Effector memory CD4-positive, alpha-beta T cell (primary cell): Measurements from ENCODE around the gene SLC4A7.

ENCODE experiments used
- DNase-seq, 3 donors: peaks; one replicate each; pipeline ENCODE4 v3.0.0-alpha.2; 2020
- H3K27ac ChIP-seq: 2 replicates; pipeline ENCODE4 v1.7.0; 2013; ENCODE audit warnings: mild to moderate bottlenecking, low read length, moderate library complexity; ENCODE audit not compliant: insufficient read depth, poor library complexity, severe bottlenecking
- H3K27me3 ChIP-seq: replicated peaks from 2 replicates; pipeline ENCODE4 v1.7.0; 2013; ENCODE audit warnings: mild to moderate bottlenecking, low read length; ENCODE audit not compliant: insufficient read depth, control insufficient read depth, poor library complexity, severe bottlenecking
- H3K36me3 ChIP-seq: 2 replicates; pipeline ENCODE4 v1.7.0; 2013; ENCODE audit warnings: mild to moderate bottlenecking, low read length, moderate library complexity; ENCODE audit not compliant: control insufficient read depth, insufficient read depth
- H3K4me1 ChIP-seq: 2 replicates; pipeline ENCODE4 v1.7.0; 2013; ENCODE audit warnings: low read length, mild to moderate bottlenecking; ENCODE audit not compliant: control insufficient read depth, insufficient read depth, poor library complexity, severe bottlenecking
- H3K4me3 ChIP-seq: 2 replicates; pipeline ENCODE4 v1.7.0; 2013; ENCODE audit warnings: low read length, low read depth, mild to moderate bottlenecking; ENCODE audit not compliant: insufficient read depth, poor library complexity, severe bottlenecking
- H3K9me3 ChIP-seq: 2 replicates; pipeline ENCODE4 v1.7.0; 2013; ENCODE audit warnings: mild to moderate bottlenecking, low read length, moderate library complexity; ENCODE audit not compliant: control insufficient read depth

SLC4A7 gene

DNA sequence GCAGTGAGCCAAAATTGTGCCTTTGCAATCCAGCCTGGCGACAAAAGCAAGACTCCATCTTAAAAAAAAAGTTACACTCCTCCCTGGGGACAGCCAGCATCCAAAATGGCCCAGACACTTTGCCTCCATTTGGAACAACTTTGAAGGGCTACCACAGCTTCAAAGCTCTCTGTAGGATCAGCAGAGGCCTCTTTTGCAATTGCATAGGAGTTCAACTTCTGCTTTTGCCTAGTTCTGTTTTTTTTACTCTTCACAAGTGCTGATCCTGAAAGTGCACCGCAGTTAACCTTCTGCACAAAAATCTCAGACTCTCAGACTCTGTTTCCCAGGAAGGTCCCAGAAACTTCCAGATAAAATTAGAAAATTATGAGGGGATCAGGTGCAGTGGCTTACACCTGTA lies 25.2 kb upstream of the SLC4A7 start:
- H3K9me3 ChIP-seq = no peaks in the 10 kb centered on the region

DNA sequence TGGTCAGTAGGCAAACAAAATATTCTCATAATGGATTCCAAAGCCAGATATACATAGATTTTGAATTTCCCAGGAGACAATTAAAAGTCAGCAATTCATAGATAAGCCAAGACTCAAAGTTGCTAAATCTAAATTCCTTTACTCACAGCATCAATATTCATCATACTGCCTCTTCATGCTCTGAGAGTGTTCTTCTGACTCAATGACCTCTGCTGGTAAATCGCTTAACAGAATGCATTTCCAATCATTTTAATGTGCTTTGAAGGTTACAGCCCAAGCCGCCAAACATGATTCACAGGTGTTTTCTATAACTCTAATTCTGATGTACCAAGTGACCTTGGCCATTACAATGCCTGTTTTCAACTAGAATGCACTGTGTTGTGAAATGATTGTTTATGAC lies 24.2 kb upstream of the SLC4A7 start:
- Histone ChIP-seq H3K27ac (no peak overlapping the region), H3K9me3 (no peaks in the 10 kb centered on the region), H3K4me3 (no peak overlapping the region), H3K36me3 (no peaks in the 10 kb centered on the region), H3K4me1 (no peaks in the 10 kb centered on the region), H3K27me3 (no peaks in the 10 kb centered on the region)
- DNase-seq = no peak

More for the DNA sequence above, 25.2 kb upstream of the SLC4A7 start:
- H3K4me3 ChIP-seq = no peak overlapping the region
- no peaks in the 10 kb centered on the region for H3K4me1 ChIP-seq
- no peaks in the 10 kb centered on the region for H3K27me3 ChIP-seq
- DNase-seq = no peak
- H3K27ac ChIP-seq = no peak overlapping the region
- no peaks in the 10 kb centered on the region for H3K36me3 ChIP-seq

DNA sequence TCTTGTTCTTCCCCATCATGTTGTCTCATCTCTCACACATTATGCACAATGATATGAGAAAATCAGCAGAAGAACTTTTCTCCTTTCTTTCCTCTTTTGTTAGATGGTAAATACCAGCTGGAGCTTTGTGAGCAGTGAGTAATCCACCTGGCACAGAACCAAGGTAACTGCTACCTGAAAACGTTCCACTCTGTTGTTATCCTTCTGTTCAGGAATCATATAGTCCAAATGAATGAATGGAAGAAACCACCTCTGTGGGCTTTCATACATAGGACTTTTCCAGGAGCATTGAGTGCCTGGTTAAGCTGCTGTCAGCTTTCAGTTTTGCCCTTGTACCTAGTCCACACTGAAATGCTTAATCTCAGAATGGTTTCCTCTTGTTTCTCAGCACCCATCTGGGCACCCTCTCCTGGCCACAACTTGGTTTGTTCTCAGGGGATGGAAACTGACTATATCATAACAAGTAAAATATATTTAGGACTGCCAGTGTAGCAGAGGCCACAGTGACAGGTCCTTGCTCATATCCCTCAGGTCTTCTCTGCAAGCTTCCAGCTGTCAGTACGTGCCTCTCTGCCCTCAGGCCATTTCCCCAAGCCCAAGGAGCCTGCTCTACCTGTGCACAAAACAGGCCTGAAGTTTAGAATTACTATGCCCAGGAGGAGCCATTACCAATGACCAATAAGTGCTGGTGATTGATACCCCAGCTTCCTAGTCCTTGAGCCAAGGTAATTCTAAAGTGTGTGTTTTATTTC lies 23.5 kb upstream of the SLC4A7 start:
- Histone ChIP-seq H3K36me3 (no peaks in the 10 kb centered on the region), H3K4me1 (no peaks in the 10 kb centered on the region), H3K9me3 (no peaks in the 10 kb centered on the region), H3K27me3 (no peaks in the 10 kb centered on the region), H3K27ac (no peak overlapping the region), H3K4me3 (no peak overlapping the region)
- DNase-seq = no peak

DNA sequence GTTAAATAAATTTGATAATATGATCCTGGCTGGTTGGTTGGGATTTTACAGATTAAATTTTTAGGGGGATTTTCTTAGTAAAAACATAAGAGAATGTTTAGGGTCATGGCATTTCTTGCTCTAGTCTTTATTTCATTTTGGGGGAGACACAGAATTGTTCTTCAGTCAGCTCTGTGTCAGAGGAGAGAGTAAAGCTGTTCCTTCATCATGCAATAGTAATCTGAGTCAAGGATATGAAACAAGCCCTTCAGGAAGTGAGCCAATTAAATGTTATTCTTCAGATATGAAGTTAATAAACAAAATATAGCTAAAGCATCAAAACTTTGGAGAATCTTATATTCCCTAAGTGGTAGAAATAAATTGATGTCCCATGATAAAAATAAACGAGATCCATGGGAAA lies 22.9 kb upstream of the SLC4A7 start:
- no peak overlapping the region for H3K4me3 ChIP-seq
- no peaks in the 10 kb centered on the region for H3K9me3 ChIP-seq
- DNase-seq = no peak
- no peaks in the 10 kb centered on the region for H3K27me3 ChIP-seq
- no peak overlapping the region for H3K27ac ChIP-seq
- H3K36me3 ChIP-seq = no peaks in the 10 kb centered on the region
- no peaks in the 10 kb centered on the region for H3K4me1 ChIP-seq

DNA sequence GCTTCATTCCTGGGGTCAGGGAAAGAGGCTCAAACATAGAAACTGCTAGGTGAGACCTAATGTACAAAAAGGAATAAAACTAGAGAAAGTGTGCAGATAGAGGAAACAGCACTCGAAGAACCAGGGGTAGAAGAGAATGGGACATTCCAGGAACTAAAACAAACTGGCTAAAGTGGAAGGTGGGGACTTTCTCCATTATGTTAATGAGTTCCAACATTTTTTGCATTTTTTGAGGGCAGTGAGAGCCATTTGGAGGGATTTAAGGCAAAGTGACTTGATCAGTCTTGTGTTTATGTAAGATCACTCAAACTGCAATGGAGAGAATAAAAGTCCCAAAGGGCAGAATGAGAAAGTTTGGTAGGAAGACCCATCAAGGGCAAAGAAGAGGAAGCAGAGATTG lies 20.6 kb upstream of the SLC4A7 start:
- Histone ChIP-seq H3K27me3 (no peaks in the 10 kb centered on the region), H3K4me3 (no peak overlapping the region), H3K9me3 (no peaks in the 10 kb centered on the region), H3K4me1 (no peaks in the 10 kb centered on the region), H3K36me3 (no peaks in the 10 kb centered on the region), H3K27ac (no peak overlapping the region)
- DNase-seq = no peak

DNA sequence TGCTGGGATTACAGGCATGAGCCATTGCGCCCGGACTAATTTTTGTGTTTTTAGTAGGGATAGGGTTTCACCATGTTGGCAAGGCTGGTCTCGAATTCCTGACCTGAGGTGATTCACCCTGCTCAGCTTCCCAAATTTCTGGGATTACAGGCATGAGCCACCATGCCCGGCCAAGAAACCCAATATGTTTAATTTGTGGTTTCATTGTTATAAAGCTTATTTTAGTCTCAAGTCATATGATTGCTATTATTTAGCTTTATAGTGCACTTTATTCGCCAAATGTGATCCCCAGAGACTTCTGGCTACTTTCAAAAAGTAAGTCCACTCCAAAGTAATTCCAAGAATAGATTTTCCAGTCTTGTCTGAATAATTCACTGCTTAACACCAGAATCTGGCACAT lies 19.3 kb upstream of the SLC4A7 start:
- Histone ChIP-seq H3K27me3 (no peaks in the 10 kb centered on the region), H3K36me3 (no peaks in the 10 kb centered on the region), H3K4me1 (no peaks in the 10 kb centered on the region), H3K9me3 (no peaks in the 10 kb centered on the region), H3K27ac (no peak overlapping the region), H3K4me3 (no peak overlapping the region)
- no peak for DNase-seq

DNA sequence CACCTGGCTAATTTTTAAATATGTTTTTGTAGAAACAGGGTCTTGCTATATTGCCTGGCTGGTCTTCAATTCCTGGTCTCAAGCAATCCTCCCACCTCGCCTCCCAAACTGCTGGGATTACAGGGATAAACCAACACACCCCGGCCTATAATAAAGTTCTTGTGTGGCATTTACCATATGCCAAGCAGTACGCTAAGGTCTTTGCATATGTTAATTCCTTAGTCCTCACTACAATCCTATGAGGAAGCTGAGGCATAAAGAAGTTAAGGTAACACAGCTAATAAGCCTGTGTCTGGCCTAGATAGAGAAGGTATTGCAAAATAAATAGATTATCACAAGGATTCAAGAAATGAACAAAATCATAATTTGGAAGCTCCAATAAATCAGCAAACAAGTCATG lies 17.6 kb upstream of the SLC4A7 start:
- Histone ChIP-seq H3K27me3 (no peaks in the 10 kb centered on the region), H3K9me3 (no peaks in the 10 kb centered on the region), H3K27ac (no peak overlapping the region), H3K4me1 (no peaks in the 10 kb centered on the region), H3K4me3 (no peak overlapping the region), H3K36me3 (no peaks in the 10 kb centered on the region)
- no peak for DNase-seq

DNA sequence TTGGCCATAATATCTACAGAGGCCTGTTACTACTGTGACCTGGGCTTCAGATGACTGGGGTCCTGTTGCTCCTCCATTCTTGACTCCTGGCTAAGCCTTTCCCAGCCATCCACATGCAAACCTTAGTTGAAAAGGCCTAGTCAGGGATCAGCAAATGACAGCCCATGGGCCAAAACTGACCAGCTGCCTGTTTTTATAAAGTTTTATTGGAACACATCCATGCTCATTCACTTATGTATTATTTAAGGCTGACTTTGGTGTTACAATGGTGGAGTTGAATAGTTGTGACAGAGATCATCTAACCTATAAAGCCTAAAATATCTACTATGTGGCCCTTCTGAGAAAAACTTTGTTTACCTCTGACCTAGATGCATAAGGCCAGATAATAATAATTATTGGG lies 16.8 kb upstream of the SLC4A7 start:
- Histone ChIP-seq H3K4me1 (no peaks in the 10 kb centered on the region), H3K9me3 (no peaks in the 10 kb centered on the region), H3K27ac (no peak overlapping the region), H3K36me3 (no peaks in the 10 kb centered on the region), H3K4me3 (no peak overlapping the region), H3K27me3 (no peaks in the 10 kb centered on the region)
- DNase-seq = no peak

DNA sequence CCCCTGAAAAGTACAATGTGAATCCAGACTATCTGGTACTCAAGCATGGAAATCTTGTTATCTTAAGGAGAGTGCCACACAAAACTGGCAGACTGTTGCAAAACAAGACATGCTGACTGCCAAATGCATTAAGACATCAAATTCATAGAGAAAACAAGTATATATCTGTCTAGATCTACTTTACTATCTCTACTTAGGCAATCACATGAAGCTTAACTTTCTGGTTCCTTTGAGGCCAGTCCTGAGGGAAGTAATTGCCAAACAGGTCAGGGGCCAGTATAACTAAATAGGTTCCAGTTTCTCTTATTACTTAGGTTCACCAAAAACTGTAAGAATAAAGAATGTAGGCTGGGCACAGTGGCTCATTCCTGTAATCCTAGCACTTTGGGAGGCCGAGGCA lies 15.9 kb upstream of the SLC4A7 start:
- Histone ChIP-seq H3K4me3 (no peak overlapping the region), H3K27ac (no peak overlapping the region), H3K27me3 (no peaks in the 10 kb centered on the region), H3K36me3 (no peaks in the 10 kb centered on the region), H3K9me3 (no peaks in the 10 kb centered on the region), H3K4me1 (no peaks in the 10 kb centered on the region)
- no peak for DNase-seq

DNA sequence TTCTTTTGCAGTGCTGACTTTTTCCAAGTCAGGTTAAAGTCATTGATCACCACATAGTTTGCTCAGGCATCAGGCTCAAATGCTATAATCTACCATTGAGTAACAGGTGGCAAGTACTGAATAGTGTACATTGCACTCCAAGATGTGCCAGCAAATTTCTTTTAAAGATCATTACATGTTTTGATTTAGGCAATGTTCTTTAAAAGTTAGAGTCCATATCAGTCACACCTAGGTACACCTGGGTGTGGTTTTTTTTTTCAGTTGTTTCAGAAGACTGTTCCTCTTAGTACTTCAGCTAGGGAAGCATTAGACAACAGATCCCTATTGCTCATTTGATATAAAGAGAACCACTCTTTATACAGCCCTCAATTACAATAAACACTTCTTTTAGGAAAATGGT lies 10.6 kb upstream of the SLC4A7 start:
- Histone ChIP-seq H3K27me3 (no peaks in the 10 kb centered on the region), H3K27ac (no peak overlapping the region), H3K4me3 (no peak overlapping the region), H3K9me3 (no peaks in the 10 kb centered on the region), H3K36me3 (no peaks in the 10 kb centered on the region), H3K4me1 (no peaks in the 10 kb centered on the region)
- no peak for DNase-seq
